Fibroblast of gingiva (primary cell): Measurements from ENCODE around the gene DOCK8.
A peak's percentile ranks its signal among the peaks of the same experiment; 100 is the strongest.

Source experiments
- DNase-seq: peaks from one replicate; pipeline ENCODE4 v3.0.0-alpha.2; 2011; ENCODE audit warnings: low read depth

Gene DOCK8

GRCh38 chr9:503881-504852 lies 289.5 kb downstream of the DOCK8 start, which contains the start of gene KANK1:
KANK1 (plus strand) TSS chr9:504695.
- DNase-seq: peak; percentile 38

- DNase-seq: no peak
Observed at GRCh38 chr9:504921-505740, 290.5 kb downstream of the DOCK8 start.

GRCh38 chr9:505741-506059 lies 291.0 kb downstream of the DOCK8 start:
- DNase-seq: no peak

- no peak for DNase-seq
Observed at GRCh38 chr9:506281-506680, 291.6 kb downstream of the DOCK8 start.

GRCh38 chr9:511861-512260 lies 297.2 kb downstream of the DOCK8 start:
- no peak for DNase-seq

- DNase-seq: no peak
Observed at GRCh38 chr9:512555-513272, 298.0 kb downstream of the DOCK8 start.
